GM23248 (cell line): ENCODE results near the gene ADSS2.

Experiments
- EZH2 ChIP-seq: fragments of 200-600 bp; sonication (generic); IDR thresholded peaks from 2 replicates; pipeline ENCODE4 v1.6.1; 2018; ENCODE audit warnings: antibody characterized with exemption, mild to moderate bottlenecking; ENCODE audit not compliant: insufficient read depth, poor library complexity, severe bottlenecking
- EZH2phosphoT487 ChIP-seq: fragments of 200-600 bp; sonication (generic); IDR thresholded peaks from 2 replicates; pipeline ENCODE4 v1.6.1; 2018; ENCODE audit warnings: antibody characterized with exemption, moderate library complexity, mild to moderate bottlenecking, low read depth; ENCODE audit not compliant: insufficient read depth

GRCh38 chr1:244371242-244372141 is 80.2 kb downstream of the ADSS2 start:
- TF ChIP-seq EZH2, result no peak
- no peak for TF ChIP-seq EZH2phosphoT487
